Endothelial cell of umbilical vein (primary cell): ENCODE measurements around the gene TMEM94.

Experiments used
- CTCF ChIP-seq, 2 donors: IDR thresholded peaks; 1 replicate in 1 of 2; 2 replicates in 1 of 2; pipeline ENCODE4 v1.5.1; 2011; ENCODE audit warnings: low read length in 2 of 2, mild to moderate bottlenecking in 2 of 2, moderate library complexity in 2 of 2, control low read depth in 1 of 2, inconsistent platforms in 1 of 2, low read depth in 1 of 2; ENCODE audit not compliant: insufficient read depth in 1 of 2; ENCODE audit errors: extremely low read depth in 1 of 2
- EZH2 ChIP-seq: IDR thresholded peaks from 2 replicates; pipeline ENCODE4 v1.6.1; 2012; ENCODE audit warnings: borderline replicate concordance, low read depth, mild to moderate bottlenecking, moderate library complexity, low read length, inconsistent platforms; ENCODE audit not compliant: severe bottlenecking
- FOS ChIP-seq: IDR thresholded peaks from 2 replicates; pipeline ENCODE4 v1.6.1; 2011; ENCODE audit warnings: mild to moderate bottlenecking, low read length, moderate library complexity, borderline replicate concordance; ENCODE audit not compliant: insufficient read depth
- JUN ChIP-seq: IDR thresholded peaks from 2 replicates; pipeline ENCODE4 v1.6.1; 2011; ENCODE audit warnings: borderline replicate concordance, low read depth; ENCODE audit not compliant: insufficient read length, insufficient read depth
- MAX ChIP-seq: IDR thresholded peaks from 2 replicates; pipeline ENCODE4 v1.6.1; 2011; ENCODE audit not compliant: insufficient read depth, insufficient read length
- MYC ChIP-seq: IDR thresholded peaks from one replicate; pipeline ENCODE4 v1.6.1; 2011; ENCODE audit warnings: mild to moderate bottlenecking, low read depth, low read length
- POLR2A ChIP-seq: IDR thresholded peaks from 2 replicates; pipeline ENCODE4 v1.6.1; 2012; ENCODE audit warnings: low read depth, mild to moderate bottlenecking, control low read depth, low read length
- POLR2AphosphoS5 ChIP-seq: IDR thresholded peaks from 2 replicates; pipeline ENCODE4 v1.6.1; 2012; ENCODE audit warnings: low read depth, mild to moderate bottlenecking, control low read depth, low read length, moderate library complexity; ENCODE audit not compliant: insufficient read depth

GRCh38 chr17:75473246-75473645 is 16.8 kb downstream of the TMEM94 start:
- no peak for TF ChIP-seq CTCF (IDR thresholded peaks at IDR 0.05; ENCODE audit: extremely low read depth in 1 of 2, insufficient read depth in 1 of 2, low read depth in 1 of 2, low read length in 2 of 2)
- TF ChIP-seq JUN = no peak
- TF ChIP-seq EZH2 = no peak
- no peak for TF ChIP-seq MAX
- TF ChIP-seq POLR2AphosphoS5 = no peak
- TF ChIP-seq FOS = no peak
- no peak for TF ChIP-seq MYC
- no peak for TF ChIP-seq POLR2A
